HepG2 (cell line): Measurements from ENCODE around the gene KCNAB1. TPM values are rescaled to one million over a fixed set of nuclear protein-coding genes. Genes with fewer than 3 reads are reported as not detected.
A peak's percentile ranks its signal among the peaks of the same experiment; 100 is the strongest.

Experiments used
- ATAC-seq: fragments of 200-7000 bp; cut with Tn5 transposase; 3 replicates; pipeline ENCODE4 v1.9.1; 2020; ENCODE audit warnings: mild to moderate bottlenecking, moderate library complexity
- BruUV-seq: library from RNA; stranded (reverse); fragments of 400-500 nt; replicated peaks from 2 replicates; lab custom pipeline; 2021; lab: Mats Ljungman, UMichigan
- CTCF ChIA-PET: fragments of 300-600 bp; formaldehyde crosslinking; extraction: SDS; loops from one replicate; lab custom pipeline; 2021; ENCODE audit warnings: low total read pairs, inconsistent platforms, low intra/inter-chr PET ratio; lab: Yijun Ruan, JAX
- POLR2A ChIA-PET: fragments of 350-600 bp; sonication (Branson Sonifier 250); formaldehyde crosslinking; loops from one replicate; lab custom pipeline; 2020; ENCODE audit warnings: antibody characterized with exemption, inconsistent platforms; lab: Yijun Ruan, JAX
- DNase-seq: peaks from one replicate; pipeline ENCODE4 v3.0.0-alpha.2; 2015; ENCODE audit warnings: low spot score
- FAIRE-seq: peaks from 3 replicates; lab custom pipeline; 2011; peaks lifted over from hg19 to GRCh38; lab: Jason Lieb, UNC
- H2AFZ ChIP-seq: one replicate; pipeline ENCODE4 v1.6.1; 2011; ENCODE audit warnings: low read length, inconsistent platforms
- H3K27ac ChIP-seq: fragments of 300-600 bp; 3 replicates; pipeline ENCODE4 v1.8.0; 2011; ENCODE audit warnings: mixed run types, mild to moderate bottlenecking, mixed read lengths, low read length, inconsistent platforms; ENCODE audit not compliant: insufficient read depth; ENCODE audit errors: extremely low read length
- H3K27me3 ChIP-seq, 2 experiments: fragments of 200-600 bp in 1 of 2; 2 replicates in 1 of 2; 3 replicates in 1 of 2; pipeline versions ENCODE4 v1.6.0 to v1.8.0; 2011; ENCODE audit warnings: low read length in 2 of 2, mild to moderate bottlenecking in 2 of 2, moderate library complexity in 2 of 2, inconsistent platforms in 1 of 2; ENCODE audit not compliant: insufficient read depth in 2 of 2, control insufficient read depth in 1 of 2
- H3K36me3 ChIP-seq, 2 experiments: fragments of 200-600 bp in 1 of 2; replicated peaks in 1 of 2; 2 replicates in 1 of 2; 3 replicates in 1 of 2; pipeline versions ENCODE4 v1.5.1 to v1.8.0; 2011; ENCODE audit warnings: low read length in 2 of 2, inconsistent platforms in 1 of 2; ENCODE audit not compliant: insufficient read depth in 2 of 2, control insufficient read depth in 1 of 2
- H3K4me1 ChIP-seq: 2 replicates; pipeline ENCODE4 v1.5.1; 2012; ENCODE audit warnings: low read length, inconsistent platforms; ENCODE audit not compliant: insufficient read depth
- H3K4me2 ChIP-seq: 2 replicates; pipeline ENCODE4 v1.6.0; 2011; ENCODE audit warnings: low read depth, low read length, inconsistent platforms
- H3K4me3 ChIP-seq, 3 experiments: fragments of 200-600 bp in 1 of 3; sonication (generic), shearing (Covaris generic) in 1 of 3; replicated peaks in 1 of 3; 2 replicates each; pipeline ENCODE4 v1.5.1; 2011 to 2016; ENCODE audit warnings: low read length in 3 of 3, inconsistent platforms in 2 of 3, low read depth in 2 of 3, mild to moderate bottlenecking in 2 of 3, control low read depth in 1 of 3, mixed read lengths in 1 of 3; ENCODE audit not compliant: insufficient read depth in 1 of 3
- H3K79me2 ChIP-seq: one replicate; pipeline ENCODE4 v1.6.1; 2011; ENCODE audit warnings: low read length, inconsistent platforms; ENCODE audit not compliant: insufficient read depth
- H3K9ac ChIP-seq: 2 replicates; pipeline ENCODE4 v1.6.0; 2011; ENCODE audit warnings: mild to moderate bottlenecking, low read depth, low read length, inconsistent platforms; ENCODE audit not compliant: insufficient read depth
- H3K9me3 ChIP-seq: 2 replicates; pipeline ENCODE4 v1.5.1; 2012; ENCODE audit warnings: mild to moderate bottlenecking, low read length
- H4K20me1 ChIP-seq: 2 replicates; pipeline ENCODE4 v1.6.0; 2011; ENCODE audit warnings: inconsistent platforms, mild to moderate bottlenecking, low read length, moderate library complexity; ENCODE audit not compliant: insufficient read depth
- GMEB2 ChIP-seq: IDR thresholded peaks from 2 replicates; pipeline ENCODE4 v1.6.1; 2016; ENCODE audit warnings: missing biosample characterization, missing genetic modification reagents, low read depth
- KDM2A ChIP-seq: sonication (generic); formaldehyde crosslinking; IDR thresholded peaks from 2 replicates; pipeline ENCODE4 v1.4.0; 2020; ENCODE audit warnings: low read depth, missing genetic modification reagents, borderline replicate concordance
- MYNN ChIP-seq: sonication (generic); formaldehyde crosslinking; IDR thresholded peaks from 2 replicates; pipeline ENCODE4 v1.4.0; 2020; ENCODE audit warnings: mild to moderate bottlenecking, low read depth, missing genetic modification reagents
- NFRKB ChIP-seq: fragments of 450-650 bp; IDR thresholded peaks from 2 replicates; pipeline ENCODE4 v1.6.1; 2017
- PTBP1 ChIP-seq: fragments of 200-400 bp; formaldehyde crosslinking; IDR thresholded peaks from 2 replicates; pipeline ENCODE4 v1.6.1; 2018; ENCODE audit warnings: low read length, low read depth; ENCODE audit not compliant: poor library complexity, severe bottlenecking
- SALL1 ChIP-seq: sonication (generic); formaldehyde crosslinking; IDR thresholded peaks from 2 replicates; pipeline ENCODE4 v1.8.0; 2022; ENCODE audit warnings: mild to moderate bottlenecking, missing genetic modification reagents
- SP140L ChIP-seq: sonication (generic); formaldehyde crosslinking; IDR thresholded peaks from 2 replicates; pipeline ENCODE4 v1.4.0; 2020; ENCODE audit warnings: missing genetic modification reagents, borderline replicate concordance
- ZBTB33 ChIP-seq: sonication (generic); formaldehyde crosslinking; IDR thresholded peaks from 2 replicates; pipeline ENCODE4 v1.4.0; 2020; ENCODE audit warnings: missing genetic modification reagents
- ZFYVE20 ChIP-seq: sonication (generic); formaldehyde crosslinking; IDR thresholded peaks from 2 replicates; pipeline ENCODE4 v1.8.0; 2023; ENCODE audit warnings: low read depth, mild to moderate bottlenecking, moderate library complexity, missing genetic modification reagents, borderline replicate concordance
- ZNF224 ChIP-seq: sonication (generic); formaldehyde crosslinking; IDR thresholded peaks from 2 replicates; pipeline ENCODE4 v1.5.0; 2020; ENCODE audit warnings: mild to moderate bottlenecking, missing genetic modification reagents
- ZNF552 ChIP-seq: sonication (generic); formaldehyde crosslinking; IDR thresholded peaks from 2 replicates; pipeline ENCODE4 v1.9.0; 2022; ENCODE audit warnings: missing genetic modification reagents, mild to moderate bottlenecking, borderline replicate concordance
- ZNF567 ChIP-seq: sonication (generic); formaldehyde crosslinking; IDR thresholded peaks from 2 replicates; pipeline ENCODE4 v1.8.1; 2023; ENCODE audit warnings: mild to moderate bottlenecking, missing genetic modification reagents, borderline replicate concordance
- ZNF629 ChIP-seq: sonication (generic); formaldehyde crosslinking; conservative IDR thresholded peaks from 2 replicates; pipeline ENCODE4 v1.5.0; 2020; ENCODE audit warnings: missing genetic modification reagents
- WGBS: methylation state at CpG from one replicate; pipeline ENCODE4 v1.1.6; 2017; ENCODE audit warnings: low lambda C conversion rate; 5-methylcytosine and 5-hydroxymethylcytosine counted together
- in situ Hi-C: cut with HindIII; loops from 2 replicates; pipeline ENCODE4 v1.10.0; 2017; ENCODE audit warnings: low pct_unique_long_range_greater_than_20kb; ENCODE audit not compliant: extremely low pct_ligation_motif_present
- intact Hi-C: fragments of 100-400 bp; cut with micrococcal nuclease; formaldehyde crosslinking; loops from one replicate; pipeline ENCODE4 v1.10.0; 2022; ENCODE audit not compliant: unreplicated experiment
- polyA plus RNA-seq, 8 experiments: library from polyadenylated mRNA; depleted of rRNA in 3 of 8; stranded (reverse) in 7 of 8; unstranded in 1 of 8; fragments of >200 nt; fragmentation: Illumina TruSeq in 4 of 8; extraction: Trizol in 4 of 8; gene quantifications; 2 replicates each; pipeline versions ENCODE4 v1.2.1 to v1.2.3, GENCODE V29; 2011 to 2016; ENCODE audit warnings: low read depth in 4 of 8, missing spikeins in 1 of 8, mixed read lengths in 1 of 8; ENCODE audit not compliant: insufficient read depth in 1 of 8
- total RNA-seq, 5 experiments: library from RNA; depleted of rRNA; stranded (reverse); fragments of >200 nt; fragmentation: Illumina TruSeq; extraction: Trizol; gene quantifications; 2 replicates each; pipeline ENCODE4 v1.2.3, GENCODE V29; 2016; ENCODE audit warnings: low read depth in 1 of 5
- TF ChIP-seq, protein P1 (sequence below): sonication (generic); formaldehyde crosslinking; conservative IDR thresholded peaks from 2 replicates; pipeline ENCODE4 v1.4.0; 2020; ENCODE audit warnings: missing genetic modification reagents

The KCNAB1 gene
- total and polyA plus RNA-seq, 2 of the 13 experiments (the other 11 are each of a cell fraction or from before 2014, with no cell fraction given), result not detected

DNA sequence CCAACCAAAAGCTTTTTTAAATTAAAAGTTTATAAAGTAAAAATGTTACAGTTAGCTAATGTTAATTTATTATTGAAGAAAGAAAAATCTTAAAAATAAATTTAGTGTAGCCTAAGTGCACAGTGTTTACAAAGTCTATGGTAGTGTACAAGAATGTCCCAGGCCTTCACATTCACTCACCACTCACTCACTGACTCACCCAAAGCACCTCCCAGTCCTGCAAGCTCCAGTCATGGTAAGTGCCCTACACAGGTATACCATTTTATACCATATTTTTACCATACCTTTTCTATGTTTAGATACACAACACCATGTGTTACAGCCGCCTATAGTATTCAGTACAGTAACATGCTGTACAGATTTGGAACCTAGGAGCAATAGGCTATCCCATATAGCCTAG lies 405.4 kb downstream of the KCNAB1 start (continued):
- TF ChIP-seq, protein P1, sequence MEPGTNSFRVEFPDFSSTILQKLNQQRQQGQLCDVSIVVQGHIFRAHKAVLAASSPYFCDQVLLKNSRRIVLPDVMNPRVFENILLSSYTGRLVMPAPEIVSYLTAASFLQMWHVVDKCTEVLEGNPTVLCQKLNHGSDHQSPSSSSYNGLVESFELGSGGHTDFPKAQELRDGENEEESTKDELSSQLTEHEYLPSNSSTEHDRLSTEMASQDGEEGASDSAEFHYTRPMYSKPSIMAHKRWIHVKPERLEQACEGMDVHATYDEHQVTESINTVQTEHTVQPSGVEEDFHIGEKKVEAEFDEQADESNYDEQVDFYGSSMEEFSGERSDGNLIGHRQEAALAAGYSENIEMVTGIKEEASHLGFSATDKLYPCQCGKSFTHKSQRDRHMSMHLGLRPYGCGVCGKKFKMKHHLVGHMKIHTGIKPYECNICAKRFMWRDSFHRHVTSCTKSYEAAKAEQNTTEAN (CRISPR knock-in tag), result no peak
- TF ChIP-seq ZNF224 (CRISPR knock-in tag) (no peak), SALL1 (CRISPR knock-in tag) (no peak), ZFYVE20 (no peak)

DNA sequence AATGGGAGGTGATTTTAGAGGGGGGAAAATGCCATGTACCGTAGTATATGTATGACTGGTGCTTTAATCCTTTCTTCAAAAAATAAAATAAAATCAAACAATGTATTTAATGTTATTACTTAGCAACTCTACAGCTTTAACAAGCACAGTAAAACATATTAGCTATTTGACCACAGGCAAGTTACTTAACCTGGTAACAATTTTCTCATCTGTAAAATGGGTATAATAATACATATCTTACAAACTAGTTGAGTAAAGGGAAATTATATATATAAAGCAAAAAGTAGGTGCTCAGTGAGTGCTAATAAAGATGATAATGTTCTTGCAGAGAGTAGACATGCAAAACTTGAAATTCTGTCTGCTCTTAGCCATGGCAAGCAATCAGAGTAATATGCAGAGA lies 406.7 kb downstream of the KCNAB1 start:
- 96% methylated on average over 1 of the region's 1 CpG for WGBS
- Histone ChIP-seq H3K27me3 (no peaks in the 10 kb centered on the region), H3K4me2 (no peak overlapping the region), H4K20me1 (no peaks in the 10 kb centered on the region), H3K9me3 (no peaks in the 10 kb centered on the region), H3K27ac (no peak overlapping the region), H3K79me2 (no peaks in the 10 kb centered on the region), H2AFZ (no peak overlapping the region), H3K9ac (no peak overlapping the region), H3K4me3 (no peak overlapping the region), H3K4me1 (no peaks in the 10 kb centered on the region), H3K36me3 (no peaks in the 10 kb centered on the region)
- TF ChIP-seq ZNF552 (CRISPR knock-in tag) (no peak), ZNF629 (CRISPR knock-in tag) (peak; percentile 63)
- no peak for FAIRE-seq
- CTCF ChIA-PET, result no interaction called here
- intact Hi-C loops, result no loop called here
- BruUV-seq, result no TSS peak
- DNase-seq, result no peak
- ATAC-seq, result no peak
- POLR2A ChIA-PET, result no interaction called here
- in situ Hi-C loops, result no loop called here

GRCh38 chr3:156530980-156531379 lies 410.6 kb downstream of the KCNAB1 start:
- Histone ChIP-seq H3K4me3 (no peak overlapping the region), H3K36me3 (no peaks in the 10 kb centered on the region), H3K9me3 (no peaks in the 10 kb centered on the region), H3K9ac (no peak overlapping the region), H3K4me2 (no peak overlapping the region), H2AFZ (no peak overlapping the region), H3K27me3 (no peaks in the 10 kb centered on the region), H3K27ac (no peak overlapping the region), H3K79me2 (no peaks in the 10 kb centered on the region), H3K4me1 (peaks cover 33% of the 10 kb centered on the region), H4K20me1 (no peaks in the 10 kb centered on the region)
- FAIRE-seq, result no peak
- ChIA-PET CTCF (no interaction called here), POLR2A (no interaction called here)
- no peak for ATAC-seq
- intact Hi-C loops, result no loop called here
- 91% methylated on average over 5 of the region's 5 CpGs for WGBS
- BruUV-seq, result no TSS peak
- in situ Hi-C loops, result no loop called here
- DNase-seq, result no peak
- TF ChIP-seq ZNF567 (CRISPR knock-in tag) (no peak), MYNN (CRISPR knock-in tag) (no peak), KDM2A (CRISPR knock-in tag) (no peak), NFRKB (no peak), GMEB2 (CRISPR knock-in tag) (no peak), SP140L (no peak), ZBTB33 (CRISPR knock-in tag) (no peak), PTBP1 (no peak)
